NT2/D1 (cell line): Measurements from ENCODE around the gene SHISA5.

Experiments used
- SUZ12 ChIP-seq: IDR thresholded peaks from 2 replicates; pipeline ENCODE4 v1.6.1; 2011; ENCODE audit not compliant: insufficient read length, insufficient read depth; ENCODE audit errors: extremely low read depth
- YY1 ChIP-seq: IDR thresholded peaks from 2 replicates; pipeline ENCODE4 v1.6.1; 2011; ENCODE audit not compliant: insufficient read length, insufficient read depth
- ZNF274 ChIP-seq: IDR thresholded peaks from 2 replicates; pipeline ENCODE4 v1.6.1; 2011; ENCODE audit warnings: mild to moderate bottlenecking, low read depth, low read length

DNA sequence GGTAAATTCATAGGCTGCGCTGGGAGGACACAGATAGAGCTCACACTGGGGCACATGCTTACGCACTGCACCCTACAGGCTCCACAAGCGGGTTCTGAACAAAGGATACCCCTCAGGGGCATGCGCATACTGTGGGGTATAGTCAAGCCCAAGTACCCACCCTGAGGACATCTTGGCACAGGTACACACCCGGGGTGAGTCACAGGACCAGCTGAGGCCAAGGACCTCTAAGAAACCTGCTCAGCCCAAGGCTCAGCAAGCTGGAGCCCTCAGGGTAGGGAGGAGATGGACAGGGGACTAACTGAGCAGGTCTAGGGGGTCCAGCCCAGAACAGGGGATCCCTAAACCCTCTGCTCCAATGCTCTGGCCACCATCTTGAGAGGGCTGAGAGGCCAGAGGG, 3.3 kb downstream of the SHISA5 start:
- TF ChIP-seq YY1 = no peak
- TF ChIP-seq ZNF274 = no peak
- no peak for TF ChIP-seq SUZ12
